Measurements from ENCODE around the gene S100A13. TPM values are rescaled to one million over a fixed set of nuclear protein-coding genes. Genes with fewer than 3 reads are reported as not detected.

The S100A13 gene
- total RNA-seq, 2 experiments from 2014 or later, result 8.1 to 9.4 TPM

- Mint-ChIP-seq H3K27me3 (no peaks in the 10 kb centered on the region), H3K4me1 (ENCODE audit: low read depth) (peaks cover 12% of the 10 kb centered on the region), H3K36me3 (ENCODE audit: low read depth) (peaks cover 25% of the 10 kb centered on the region), H3K27ac (peak within 1 kb of the TSS; percentile 96), H3K4me3 (peak within 1 kb of the TSS; percentile 98), H3K9me3 (no peaks in the 10 kb centered on the region)
- intact Hi-C loops (cut with micrococcal nuclease), result no loop called here
- DNase-seq (peak; percentile 96), ATAC-seq (peak; percentile 95)
- no peak for TF ChIP-seq CTCF (IDR thresholded peaks at IDR 0.05)
- ChIA-PET POLR2A (interaction anchor here (0.8 to 5.6 kb wide), 6 partner anchors 9 to 126 kb away, joined by 3 to 44 read pairs (median 10); partner anchors contain the start of genes CHTOP and ILF2), CTCF (interaction anchor here (0.8 to 2.1 kb wide), 7 partner anchors 10 to 148 kb away, joined by 3 to 8 read pairs (median 3); partner anchors contain the start of gene CHTOP)
Observed at GRCh38 chr1:153658400-153659174, 31.3 kb upstream of the S100A13 start, which contains the start of gene SNAPIN. Gene SNAPIN (plus strand): TSS chr1:153658703. CDS start chr1:153658744, 41 bp downstream.

DNA sequence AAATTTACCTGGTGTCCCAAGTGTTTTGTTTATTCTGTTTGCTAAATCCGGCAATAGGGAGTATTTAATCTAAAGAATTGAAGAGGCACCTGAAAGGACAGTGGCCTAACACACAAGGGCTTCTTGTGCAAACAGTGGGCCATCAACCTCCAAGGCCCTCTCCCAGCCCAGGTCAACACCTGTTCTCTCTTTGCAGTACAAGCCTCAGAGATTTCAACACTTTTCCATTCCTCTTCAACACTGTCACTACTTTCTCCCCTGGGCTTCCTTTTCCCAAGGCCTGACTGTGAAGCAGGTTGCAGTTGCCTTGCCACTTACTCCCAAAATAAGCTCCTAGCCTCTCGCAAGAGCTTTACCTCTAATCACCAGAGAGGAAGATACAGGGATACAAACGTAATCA, 28.0 kb upstream of the S100A13 start:
- ATAC-seq (no peak), DNase-seq (no peak)
- Mint-ChIP-seq H3K27ac (no peak overlapping the region), H3K27me3 (no peaks in the 10 kb centered on the region), H3K4me3 (no peak overlapping the region), H3K36me3 (ENCODE audit: low read depth) (no peaks in the 10 kb centered on the region), H3K4me1 (ENCODE audit: low read depth) (peaks cover 10% of the 10 kb centered on the region), H3K9me3 (no peaks in the 10 kb centered on the region)
- CTCF ChIA-PET, result interaction anchor here (0.6 to 0.8 kb wide), 2 partner anchors 11 to 94 kb away, joined by 3 read pairs; no protein-coding TSS in a partner anchor
- POLR2A ChIA-PET, result interaction anchor here (1.7 kb wide), 1 partner anchor 21 kb away, joined by 4 read pairs; the partner anchor contains the start of gene CHTOP
- intact Hi-C loops (cut with micrococcal nuclease), result no loop called here
- TF ChIP-seq CTCF (IDR thresholded peaks at IDR 0.05), result no peak

DNA sequence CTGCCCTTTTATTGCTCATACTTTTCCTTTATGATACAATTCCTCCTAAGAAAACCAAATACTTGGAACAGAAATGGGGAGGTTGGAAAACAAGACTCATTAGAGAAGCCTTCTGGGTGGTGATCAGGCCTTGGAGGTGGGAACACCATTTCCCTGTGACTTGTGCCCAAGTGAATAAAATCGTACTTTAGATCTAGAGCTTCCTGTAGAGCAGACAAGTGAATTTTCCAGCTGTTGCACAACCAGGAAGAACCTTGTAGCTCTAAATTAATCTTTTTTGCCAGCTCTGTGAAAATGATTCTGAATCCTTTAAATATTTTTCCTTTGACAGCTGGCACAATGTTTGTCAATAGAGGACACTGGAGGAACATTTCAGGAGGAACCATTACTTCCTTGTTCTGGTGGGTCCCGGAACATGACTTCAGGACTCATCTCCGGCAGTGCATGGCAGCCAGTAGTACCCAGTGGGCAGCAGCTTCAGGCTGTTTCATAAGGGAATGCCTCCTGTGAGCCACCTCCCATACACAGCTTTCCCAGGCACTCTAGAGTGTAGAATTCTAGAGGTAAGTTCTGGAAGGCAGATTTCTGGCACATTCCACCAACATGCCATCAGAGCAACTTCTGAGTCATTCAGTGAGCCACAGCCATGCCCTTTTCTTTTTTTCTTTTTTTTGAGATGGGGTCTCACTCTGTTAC, 25.6 kb upstream of the S100A13 start:
- no peak for TF ChIP-seq CTCF (IDR thresholded peaks at IDR 0.05)
- intact Hi-C loops (cut with micrococcal nuclease), result no loop called here
- no peaks in the 10 kb centered on the region for H3K9me3 Mint-ChIP-seq
- CTCF ChIA-PET, result interaction anchor here (1.1 to 1.2 kb wide), 2 partner anchors 13 to 15 kb away, joined by 3 to 4 read pairs; no protein-coding TSS in a partner anchor
- H3K27ac Mint-ChIP-seq, result no peak overlapping the region
- H3K4me3 Mint-ChIP-seq, result no peak overlapping the region
- DNase-seq, result no peak
- no peaks in the 10 kb centered on the region for H3K27me3 Mint-ChIP-seq
- POLR2A ChIA-PET, result interaction anchor here (0.6 to 7.7 kb wide), 6 partner anchors 9 to 513 kb away, joined by 3 to 72 read pairs (median 4); no protein-coding TSS in a partner anchor
- peaks cover 3% of the 10 kb centered on the region for H3K36me3 Mint-ChIP-seq (ENCODE audit: low read depth)
- ATAC-seq, result no peak
- H3K4me1 Mint-ChIP-seq (ENCODE audit: low read depth), result peaks cover 19% of the 10 kb centered on the region

DNA sequence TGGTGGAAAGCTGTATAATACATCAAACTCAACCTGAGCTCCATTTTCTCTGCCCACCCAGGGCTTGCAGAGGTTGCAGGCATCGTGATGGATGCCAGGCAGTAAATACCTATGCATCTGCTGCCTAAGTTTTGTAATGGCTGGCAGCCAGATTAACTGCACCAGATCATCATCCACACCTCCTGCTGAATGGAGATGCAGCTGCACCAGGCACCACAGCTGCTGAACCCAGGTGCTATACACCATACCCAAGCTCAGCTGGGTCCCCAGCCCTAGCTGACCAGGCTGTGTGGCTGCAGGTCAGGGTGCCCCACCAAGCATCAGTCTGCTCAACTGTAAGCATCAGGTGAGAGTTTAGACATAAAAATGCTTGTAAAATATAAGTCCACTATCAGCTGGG, 24.5 kb upstream of the S100A13 start:
- Mint-ChIP-seq H3K27me3 (no peaks in the 10 kb centered on the region), H3K4me1 (ENCODE audit: low read depth) (peaks cover 28% of the 10 kb centered on the region), H3K9me3 (no peaks in the 10 kb centered on the region), H3K4me3 (no peak overlapping the region), H3K36me3 (ENCODE audit: low read depth) (peaks cover 12% of the 10 kb centered on the region), H3K27ac (no peak overlapping the region)
- ChIA-PET POLR2A (interaction anchor here (1.0 to 7.7 kb wide), 4 partner anchors 8 to 18 kb away, joined by 4 to 72 read pairs (median 9); partner anchors contain the start of gene CHTOP), CTCF (interaction anchor here (1.0 to 1.2 kb wide), 6 partner anchors 12 to 141 kb away, joined by 3 to 8 read pairs (median 3); no protein-coding TSS in a partner anchor)
- no peak for TF ChIP-seq CTCF (IDR thresholded peaks at IDR 0.05)
- no peak for DNase-seq
- intact Hi-C loops (cut with micrococcal nuclease), result no loop called here
- ATAC-seq, result no peak
